Panc1 (cell line): ENCODE results near the gene OTULIN. TPM values are rescaled to one million over a fixed set of nuclear protein-coding genes. Genes with fewer than 3 reads are reported as not detected.

ENCODE experiments used
- ATAC-seq: fragments of 200-7000 bp; cut with Tn5 transposase; 2 replicates; pipeline ENCODE4 v1.9.1; 2020; ENCODE audit warnings: mild to moderate bottlenecking, moderate library complexity
- BruUV-seq: library from RNA; stranded (reverse); fragments of 400-500 nt; replicated peaks from 2 replicates; lab custom pipeline; 2021; lab: Mats Ljungman, UMichigan
- CTCF ChIA-PET: fragments of 300-600 bp; sonication (Branson Sonifier 250); formaldehyde crosslinking; loops from one replicate; lab custom pipeline; 2022; ENCODE audit warnings: antibody characterized with exemption; lab: Charles Lee
- POLR2A ChIA-PET: fragments of 300-600 bp; sonication (Branson Sonifier 250); formaldehyde crosslinking; loops from one replicate; lab custom pipeline; 2022; ENCODE audit warnings: antibody characterized with exemption; lab: Charles Lee
- DNase-seq: peaks from one replicate; pipeline ENCODE4 v3.0.0-alpha.2; 2010; ENCODE audit warnings: low read depth, low spot score
- H3K27ac ChIP-seq: 2 replicates; pipeline ENCODE4 v1.5.1; 2011; ENCODE audit warnings: mild to moderate bottlenecking, low read length, inconsistent platforms
- H3K27me3 ChIP-seq: fragments of 200-500 bp; sonication (Bioruptor generic); 2 replicates; pipeline ENCODE4 v1.6.0; 2014; ENCODE audit warnings: low read length, inconsistent platforms; ENCODE audit not compliant: control insufficient read depth, insufficient read depth
- H3K36me3 ChIP-seq: fragments of 200-500 bp; sonication (Bioruptor generic); 2 replicates; pipeline ENCODE4 v1.5.1; 2014; ENCODE audit warnings: inconsistent platforms, mild to moderate bottlenecking, low read length, moderate library complexity; ENCODE audit not compliant: control insufficient read depth, insufficient read depth
- H3K4me1 ChIP-seq: 2 replicates; pipeline ENCODE4 v1.5.1; 2011; ENCODE audit warnings: inconsistent platforms, mild to moderate bottlenecking, low read length, moderate library complexity; ENCODE audit not compliant: control insufficient read depth, insufficient read depth
- H3K4me3 ChIP-seq, 2 experiments: 2 replicates each; pipeline ENCODE4 v1.5.1; 2011 to 2012; ENCODE audit warnings: low read depth in 2 of 2, low read length in 2 of 2, mild to moderate bottlenecking in 2 of 2, inconsistent platforms in 1 of 2, moderate library complexity in 1 of 2
- H3K9me3 ChIP-seq: fragments of 200-500 bp; sonication (Bioruptor generic); 2 replicates; pipeline ENCODE4 v1.5.1; 2014; ENCODE audit warnings: low read depth, mild to moderate bottlenecking, inconsistent platforms, low read length, moderate library complexity; ENCODE audit not compliant: control insufficient read depth, insufficient read depth
- POLR2AphosphoS5 ChIP-seq: IDR thresholded peaks from 2 replicates; pipeline ENCODE4 v1.6.1; 2012; ENCODE audit warnings: mild to moderate bottlenecking, low read depth, low read length, moderate library complexity
- SIN3A ChIP-seq: IDR thresholded peaks from 2 replicates; pipeline ENCODE4 v1.6.1; 2012; ENCODE audit warnings: low read depth, mild to moderate bottlenecking, low read length, moderate library complexity, borderline replicate concordance; ENCODE audit not compliant: insufficient read depth
- TCF7L2 ChIP-seq: IDR thresholded peaks from 2 replicates; pipeline ENCODE4 v1.6.1; 2011; ENCODE audit warnings: mild to moderate bottlenecking, low read depth, low read length, inconsistent platforms
- in situ Hi-C: cut with HindIII; loops from 2 replicates; pipeline ENCODE4 v1.10.0; 2016; ENCODE audit warnings: low sequenced_read_pairs, low pct_unique_long_range_greater_than_20kb
- intact Hi-C: fragments of 100-400 bp; cut with micrococcal nuclease; formaldehyde crosslinking; loops from one replicate; pipeline ENCODE4 v1.10.0; 2022; ENCODE audit not compliant: unreplicated experiment
- total RNA-seq: library from RNA; stranded (reverse); gene quantifications from one replicate; pipeline ENCODE4 v1.2.1, GENCODE V29; 2021; ENCODE audit not compliant: unreplicated experiment
- TF ChIP-seq, protein P1 (sequence below), 2 experiments: IDR thresholded peaks; 2 replicates each; pipeline ENCODE4 v1.6.1; 2011 to 2012; ENCODE audit warnings: low read depth in 2 of 2, control low read depth in 1 of 2, low read length in 1 of 2, mild to moderate bottlenecking in 1 of 2, moderate library complexity in 1 of 2; ENCODE audit not compliant: insufficient read depth in 1 of 2
- TF ChIP-seq, protein P2 (sequence below): fragments of 450-650 bp; IDR thresholded peaks from 2 replicates; pipeline ENCODE4 v1.5.1; 2017; ENCODE audit warnings: mild to moderate bottlenecking

The OTULIN gene
- total RNA-seq, 1 experiment from 2014 or later = 40.1 TPM

DNA sequence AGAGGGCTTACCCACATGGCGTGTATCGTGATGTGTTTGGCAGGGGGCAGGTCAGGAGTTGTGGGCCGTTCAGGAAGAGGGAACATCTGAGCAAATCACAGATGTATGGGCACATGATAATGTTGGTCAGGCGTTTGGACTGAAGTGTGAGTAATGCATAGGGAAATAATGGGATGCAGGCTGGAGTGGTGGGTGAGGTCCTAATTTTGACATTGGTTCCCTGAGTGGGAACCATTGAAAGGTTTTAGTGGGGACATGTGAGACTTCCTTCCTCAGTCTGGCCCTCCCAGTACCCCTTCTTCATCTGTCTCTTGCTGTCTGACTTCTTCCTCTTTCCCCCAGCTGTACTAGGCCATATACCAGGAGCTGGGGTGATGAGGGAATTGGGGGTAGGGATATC, 7.6 kb downstream of the OTULIN start:
- Histone ChIP-seq H3K27me3 (no peaks in the 10 kb centered on the region), H3K36me3 (no peaks in the 10 kb centered on the region; the same call in 1 of the 2 replicates), H3K9me3 (no peaks in the 10 kb centered on the region), H3K27ac (no peak overlapping the region), H3K4me1 (peaks cover 25% of the 10 kb centered on the region), H3K4me3 (no peak overlapping the region)
- intact Hi-C loops (no loop called here), in situ Hi-C loops (no loop called here)
- TF ChIP-seq POLR2AphosphoS5 = no peak
- TF ChIP-seq, protein P1, sequence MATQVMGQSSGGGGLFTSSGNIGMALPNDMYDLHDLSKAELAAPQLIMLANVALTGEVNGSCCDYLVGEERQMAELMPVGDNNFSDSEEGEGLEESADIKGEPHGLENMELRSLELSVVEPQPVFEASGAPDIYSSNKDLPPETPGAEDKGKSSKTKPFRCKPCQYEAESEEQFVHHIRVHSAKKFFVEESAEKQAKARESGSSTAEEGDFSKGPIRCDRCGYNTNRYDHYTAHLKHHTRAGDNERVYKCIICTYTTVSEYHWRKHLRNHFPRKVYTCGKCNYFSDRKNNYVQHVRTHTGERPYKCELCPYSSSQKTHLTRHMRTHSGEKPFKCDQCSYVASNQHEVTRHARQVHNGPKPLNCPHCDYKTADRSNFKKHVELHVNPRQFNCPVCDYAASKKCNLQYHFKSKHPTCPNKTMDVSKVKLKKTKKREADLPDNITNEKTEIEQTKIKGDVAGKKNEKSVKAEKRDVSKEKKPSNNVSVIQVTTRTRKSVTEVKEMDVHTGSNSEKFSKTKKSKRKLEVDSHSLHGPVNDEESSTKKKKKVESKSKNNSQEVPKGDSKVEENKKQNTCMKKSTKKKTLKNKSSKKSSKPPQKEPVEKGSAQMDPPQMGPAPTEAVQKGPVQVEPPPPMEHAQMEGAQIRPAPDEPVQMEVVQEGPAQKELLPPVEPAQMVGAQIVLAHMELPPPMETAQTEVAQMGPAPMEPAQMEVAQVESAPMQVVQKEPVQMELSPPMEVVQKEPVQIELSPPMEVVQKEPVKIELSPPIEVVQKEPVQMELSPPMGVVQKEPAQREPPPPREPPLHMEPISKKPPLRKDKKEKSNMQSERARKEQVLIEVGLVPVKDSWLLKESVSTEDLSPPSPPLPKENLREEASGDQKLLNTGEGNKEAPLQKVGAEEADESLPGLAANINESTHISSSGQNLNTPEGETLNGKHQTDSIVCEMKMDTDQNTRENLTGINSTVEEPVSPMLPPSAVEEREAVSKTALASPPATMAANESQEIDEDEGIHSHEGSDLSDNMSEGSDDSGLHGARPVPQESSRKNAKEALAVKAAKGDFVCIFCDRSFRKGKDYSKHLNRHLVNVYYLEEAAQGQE (IDR thresholded peaks at IDR 0.05; ENCODE audit: insufficient read depth in 1 of 2, low read depth in 2 of 2, low read length in 1 of 2) = no peak
- ATAC-seq (no peak; the same call in 1 of the 2 replicates), DNase-seq (no peak)
- no TSS peak for BruUV-seq
- CTCF ChIA-PET = no interaction called here
- POLR2A ChIA-PET = no interaction called here

DNA sequence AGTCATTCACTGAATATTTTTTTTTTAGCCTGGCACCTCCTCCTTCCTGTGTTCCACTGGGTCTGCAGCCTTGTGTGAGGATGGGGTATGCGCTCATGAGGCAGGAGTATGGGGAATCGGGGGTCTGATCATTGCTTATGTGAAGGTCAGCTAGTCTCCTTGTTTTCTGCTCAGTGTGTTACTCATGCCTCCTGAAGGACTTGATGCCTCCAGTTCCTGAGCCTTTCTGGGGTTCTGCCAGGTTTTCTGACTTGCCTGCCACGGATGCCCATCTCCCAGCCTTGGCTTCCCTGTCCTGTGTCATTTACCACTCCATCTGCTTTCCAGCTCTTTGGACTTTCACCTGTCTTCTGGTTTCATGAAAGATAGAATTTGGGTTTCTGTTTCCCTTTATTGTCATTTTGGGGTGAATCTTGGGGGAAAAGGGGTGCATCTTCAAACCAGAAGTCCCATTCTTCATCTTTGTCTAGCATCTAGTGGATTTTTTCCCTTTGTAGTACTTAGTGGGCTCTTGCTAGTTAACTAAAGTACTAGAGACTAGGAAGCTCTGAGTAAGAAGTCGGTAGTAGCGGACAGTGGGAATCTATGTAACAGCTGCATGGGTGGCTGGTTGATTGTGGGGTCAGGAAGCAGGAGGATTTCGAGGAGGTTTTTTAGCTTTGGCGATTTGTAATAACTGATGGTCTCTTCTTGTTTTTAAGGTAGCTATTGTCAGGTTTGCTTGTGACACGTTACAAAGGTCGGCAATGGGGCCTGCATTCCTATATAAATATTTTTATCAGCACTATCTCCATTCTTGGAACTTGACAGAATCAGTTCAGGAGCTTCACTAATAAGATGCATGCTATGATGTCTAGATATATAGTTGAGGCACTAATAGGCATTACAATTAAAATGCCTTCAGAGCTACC, 8.2 kb downstream of the OTULIN start:
- TF ChIP-seq, protein P1 (IDR thresholded peaks at IDR 0.05; ENCODE audit: insufficient read depth in 1 of 2, low read depth in 2 of 2, low read length in 1 of 2) = no peak
- intact Hi-C loops (no loop called here), in situ Hi-C loops (no loop called here)
- POLR2A ChIA-PET = no interaction called here
- CTCF ChIA-PET = no interaction called here
- no TSS peak for BruUV-seq
- no peaks in the 10 kb centered on the region for H3K27me3 ChIP-seq
- no peaks in the 10 kb centered on the region; the same call in 1 of the 2 replicates for H3K36me3 ChIP-seq
- no peaks in the 10 kb centered on the region for H3K9me3 ChIP-seq
- no peak overlapping the region for H3K4me3 ChIP-seq
- H3K27ac ChIP-seq = peak overlapping the region; percentile 23; the same call in 1 of the 2 replicates
- ATAC-seq = 0 out of 2 replicates have a peak, but pooled peaks have one; percentile 44
- DNase-seq = no peak
- peaks cover 24% of the 10 kb centered on the region for H3K4me1 ChIP-seq

DNA sequence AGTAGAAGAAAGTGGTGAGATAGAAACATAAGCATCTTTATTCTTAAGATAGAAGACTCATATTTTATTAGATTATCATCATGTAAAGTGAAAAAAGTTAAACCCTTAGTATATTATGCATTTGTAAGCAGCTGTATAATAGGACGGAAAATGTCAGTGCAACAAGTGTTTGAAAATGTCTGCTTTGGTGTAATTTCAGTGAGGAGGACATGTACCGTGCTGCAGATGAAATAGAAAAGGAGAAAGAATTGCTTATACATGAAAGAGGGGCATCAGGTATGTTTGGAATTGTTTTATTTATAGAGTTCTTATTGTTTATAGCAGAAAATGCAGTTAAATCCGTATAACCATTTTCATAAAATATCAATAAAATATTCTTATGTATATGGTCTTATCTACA, 8.9 kb downstream of the OTULIN start:
- in situ Hi-C loops = no loop called here

More for the DNA sequence above, 8.9 kb downstream of the OTULIN start:
- Histone ChIP-seq H3K4me1 (peaks cover 19% of the 10 kb centered on the region), H3K27me3 (no peaks in the 10 kb centered on the region), H3K27ac (no peak overlapping the region), H3K4me3 (no peak overlapping the region), H3K9me3 (no peaks in the 10 kb centered on the region), H3K36me3 (no peaks in the 10 kb centered on the region; the same call in 1 of the 2 replicates)
- DNase-seq (no peak), ATAC-seq (no peak)
- CTCF ChIA-PET = no interaction called here
- intact Hi-C loops = no loop called here
- no TSS peak for BruUV-seq
- no peak for TF ChIP-seq POLR2AphosphoS5
- TF ChIP-seq TCF7L2 = no peak
- no peak for TF ChIP-seq SIN3A
- TF ChIP-seq, protein P2, sequence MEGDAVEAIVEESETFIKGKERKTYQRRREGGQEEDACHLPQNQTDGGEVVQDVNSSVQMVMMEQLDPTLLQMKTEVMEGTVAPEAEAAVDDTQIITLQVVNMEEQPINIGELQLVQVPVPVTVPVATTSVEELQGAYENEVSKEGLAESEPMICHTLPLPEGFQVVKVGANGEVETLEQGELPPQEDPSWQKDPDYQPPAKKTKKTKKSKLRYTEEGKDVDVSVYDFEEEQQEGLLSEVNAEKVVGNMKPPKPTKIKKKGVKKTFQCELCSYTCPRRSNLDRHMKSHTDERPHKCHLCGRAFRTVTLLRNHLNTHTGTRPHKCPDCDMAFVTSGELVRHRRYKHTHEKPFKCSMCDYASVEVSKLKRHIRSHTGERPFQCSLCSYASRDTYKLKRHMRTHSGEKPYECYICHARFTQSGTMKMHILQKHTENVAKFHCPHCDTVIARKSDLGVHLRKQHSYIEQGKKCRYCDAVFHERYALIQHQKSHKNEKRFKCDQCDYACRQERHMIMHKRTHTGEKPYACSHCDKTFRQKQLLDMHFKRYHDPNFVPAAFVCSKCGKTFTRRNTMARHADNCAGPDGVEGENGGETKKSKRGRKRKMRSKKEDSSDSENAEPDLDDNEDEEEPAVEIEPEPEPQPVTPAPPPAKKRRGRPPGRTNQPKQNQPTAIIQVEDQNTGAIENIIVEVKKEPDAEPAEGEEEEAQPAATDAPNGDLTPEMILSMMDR = no peak
- TF ChIP-seq, protein P1 (IDR thresholded peaks at IDR 0.05; ENCODE audit: insufficient read depth in 1 of 2, low read depth in 2 of 2, low read length in 1 of 2) = no peak
- POLR2A ChIA-PET = no interaction called here
